Stimulated activated CD8-positive, alpha-beta memory T cell treated with anti-CD3 and anti-CD28 coated beads, Interleukin-7, amount 100 ng/mL, for 1 hour (primary cell): Measurements from ENCODE around the gene PDCD1.
"Not testable (repeated sequence)": the region's sequence is repeated elsewhere in the genome, so short reads cannot be mapped to it uniquely, and the experiment has no call there.

Source experiments
- DNase-seq, 2 donors: peaks; one replicate each; pipeline ENCODE4 v3.0.0-alpha.2; 2020; ENCODE audit warnings: low read depth in 2 of 2

Gene PDCD1

DNA sequence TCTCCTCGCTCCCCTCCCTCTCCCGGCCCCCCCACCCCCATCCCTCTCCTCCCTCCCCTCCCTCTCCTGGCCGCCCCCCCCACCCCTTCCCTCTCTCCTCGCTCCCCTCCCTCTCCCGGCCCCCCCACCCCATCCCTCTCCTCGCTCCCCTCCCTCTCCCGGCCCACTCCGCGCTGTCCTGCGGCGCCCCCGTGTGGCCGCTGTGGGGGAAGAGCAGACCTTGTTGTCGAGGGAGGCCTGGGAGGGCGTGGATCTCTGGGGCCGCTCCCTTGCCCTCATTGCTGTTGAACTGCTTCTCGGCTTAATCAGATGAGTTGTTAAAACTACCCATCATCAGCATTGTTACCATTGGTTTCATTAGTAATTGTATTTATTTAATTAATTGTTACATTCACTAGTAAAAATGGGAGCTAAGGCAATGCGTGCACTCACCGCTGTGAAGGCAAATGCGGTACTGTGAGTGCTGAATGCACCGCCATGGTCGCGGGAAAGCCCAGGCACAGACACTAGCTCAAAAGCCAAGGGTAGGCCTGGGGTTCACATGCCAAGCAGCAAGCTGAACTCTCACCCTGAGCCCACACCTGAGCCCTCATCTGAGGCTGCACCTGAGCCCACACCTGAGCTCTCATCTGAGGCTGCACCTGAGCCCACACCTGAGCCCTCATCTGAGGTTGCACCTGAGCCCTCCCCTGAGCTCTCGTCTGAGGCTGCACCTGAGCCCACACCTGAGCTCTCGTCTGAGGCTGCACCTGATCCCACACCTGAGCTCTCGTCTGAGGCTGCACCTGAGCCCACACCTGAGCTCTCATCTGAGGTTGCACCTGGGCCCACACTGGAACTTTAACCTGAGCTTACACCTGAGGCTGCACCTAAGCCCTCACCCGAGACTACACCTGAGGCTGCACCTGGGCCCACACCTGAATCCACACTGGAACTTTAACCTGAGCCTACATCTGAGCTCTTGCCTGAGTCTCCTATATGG, 19.6 kb upstream of the PDCD1 start:
- DNase-seq, result peak; percentile 44 to 47

DNA sequence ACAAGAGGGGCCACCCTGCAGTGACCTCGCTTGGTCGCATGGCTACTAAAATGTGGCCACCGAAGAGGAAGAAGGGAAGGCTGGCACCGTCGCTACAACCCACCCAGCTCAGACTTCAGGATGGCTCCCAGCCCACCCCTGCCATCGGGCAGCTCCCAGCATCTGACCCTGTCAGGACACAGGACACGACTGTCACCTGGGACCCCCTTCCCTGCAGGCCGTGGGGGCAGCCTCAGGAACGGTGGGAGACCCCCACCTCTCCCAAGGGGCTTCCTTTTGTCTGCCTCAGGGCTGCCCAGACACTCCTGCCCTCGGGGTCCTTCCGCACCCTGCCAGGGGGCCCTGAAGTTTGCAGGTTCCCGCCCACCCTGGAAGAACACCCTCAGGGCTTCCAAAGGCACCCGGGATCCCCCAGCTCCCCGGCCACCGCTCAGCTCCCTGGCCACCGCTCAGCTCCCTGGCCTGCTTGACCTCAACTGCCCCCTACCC, 18.5 kb upstream of the PDCD1 start:
- no peak for DNase-seq

DNA sequence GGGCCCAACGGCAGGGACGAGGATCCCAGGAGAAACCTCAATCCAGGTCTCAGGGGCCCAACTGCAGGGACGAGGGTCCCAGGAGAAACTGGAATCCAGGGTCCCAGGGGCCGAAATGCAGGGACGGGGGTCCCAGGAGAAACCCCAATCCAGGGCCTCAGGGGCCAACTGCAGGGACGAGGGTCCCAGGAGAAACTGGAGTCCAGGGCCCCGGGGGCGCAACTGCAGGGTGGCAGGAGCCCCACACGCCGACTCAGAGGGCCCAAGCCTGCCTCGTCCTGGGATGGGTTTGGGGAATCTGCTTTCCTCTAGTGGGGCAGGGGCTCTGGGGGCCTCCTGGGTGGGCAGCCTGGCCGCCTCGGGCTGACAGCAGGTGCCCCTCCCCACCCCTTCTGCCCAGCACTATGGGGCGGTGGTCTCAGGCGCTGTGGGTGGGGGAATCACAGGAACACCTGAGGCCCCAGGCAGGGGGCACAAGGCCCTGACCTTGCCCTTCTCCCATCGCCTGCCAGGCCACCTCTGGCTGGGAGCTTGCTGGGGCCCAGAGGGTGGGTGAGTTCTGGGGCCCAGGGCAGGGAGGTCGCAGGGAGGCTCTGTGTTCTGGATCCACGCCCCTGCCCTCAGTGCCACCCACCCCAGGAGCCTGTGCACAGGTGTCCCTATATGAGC, 18.0 kb upstream of the PDCD1 start:
- DNase-seq, result no peak

DNA sequence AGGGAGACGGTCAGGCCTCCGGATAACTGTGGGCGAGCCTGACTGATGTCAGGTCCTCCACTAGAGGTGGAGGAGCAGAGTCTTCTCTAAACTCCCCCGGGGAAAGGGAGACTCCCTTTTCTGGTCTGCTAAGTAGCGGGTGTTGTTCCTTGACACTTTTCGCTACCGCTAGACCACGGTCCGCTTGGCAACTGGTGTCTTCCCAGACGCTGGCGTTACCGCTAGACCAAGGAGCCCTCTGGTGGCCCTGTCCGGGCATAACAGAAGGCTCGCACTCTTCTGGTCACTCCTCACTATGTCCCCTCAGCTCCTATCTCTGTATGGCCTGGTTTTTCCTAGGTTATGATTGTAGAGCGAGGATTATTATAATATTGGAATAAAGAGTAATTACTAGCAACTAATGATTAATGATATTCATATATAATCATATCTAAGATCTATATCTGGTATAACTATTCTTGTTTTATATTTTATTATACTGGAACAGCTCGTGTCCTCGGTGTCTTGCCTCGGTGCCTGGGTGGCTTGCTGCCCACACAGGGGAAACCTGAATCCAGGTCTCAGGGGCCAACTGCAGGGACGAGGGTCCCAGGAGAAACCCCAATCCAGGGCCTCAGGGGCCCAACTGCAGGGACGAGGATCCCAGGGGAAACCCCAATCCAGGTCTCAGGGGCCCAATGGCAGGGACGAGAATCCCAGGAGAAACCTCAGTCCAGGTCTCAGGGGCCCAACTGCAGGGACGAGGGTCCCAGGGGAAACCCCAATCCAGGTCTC, 17.2 kb upstream of the PDCD1 start:
- DNase-seq, result not testable (repeated sequence)

DNA sequence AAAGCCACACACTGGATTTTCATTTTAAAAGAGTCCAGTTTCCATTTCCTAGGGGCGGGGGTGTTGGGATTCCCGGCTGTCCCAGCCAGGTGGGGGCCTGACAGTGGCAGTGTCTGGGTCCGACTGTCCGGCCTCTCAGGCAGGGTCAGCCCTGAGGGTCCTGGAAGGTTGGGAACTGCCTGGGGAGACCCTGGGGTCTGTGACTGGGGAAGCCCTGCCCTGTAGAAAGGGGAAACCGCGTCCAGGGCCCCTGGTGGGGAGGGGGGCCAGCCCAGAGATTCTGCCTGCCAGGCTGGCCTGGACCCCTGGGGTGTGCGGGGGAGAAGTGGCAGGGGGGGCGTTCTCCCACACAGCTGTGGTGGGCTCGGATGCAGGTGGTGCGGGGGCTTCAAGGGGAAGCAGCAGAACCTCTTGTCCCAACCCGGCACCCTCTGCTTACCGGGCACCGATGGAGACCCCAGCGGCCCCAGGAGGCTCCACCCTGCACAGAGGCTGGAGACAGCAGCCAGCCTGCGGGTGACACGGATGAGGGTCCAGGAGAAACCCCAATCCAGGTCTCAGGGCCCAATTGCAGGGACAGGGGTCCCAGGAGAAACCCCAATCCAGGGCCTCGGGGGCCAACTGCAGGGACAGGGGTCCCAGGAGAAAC, 15.7 kb upstream of the PDCD1 start:
- DNase-seq, result no peak

DNA sequence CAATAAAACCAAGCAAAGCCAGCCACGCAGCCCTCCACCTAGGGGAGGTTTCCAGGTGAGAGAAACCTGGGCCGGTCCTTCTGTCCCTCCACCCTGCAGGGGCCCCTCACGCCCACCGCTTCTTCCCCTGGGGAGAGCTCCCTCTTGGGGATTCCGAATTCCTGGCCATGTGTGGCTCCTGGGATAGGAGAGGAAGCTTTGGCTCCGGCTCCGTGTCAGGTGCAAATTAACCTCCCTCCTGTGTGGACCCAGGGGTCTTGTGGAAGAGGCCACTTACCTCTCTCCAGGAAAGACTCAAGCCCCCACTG, 15.1 kb upstream of the PDCD1 start:
- no peak for DNase-seq

DNA sequence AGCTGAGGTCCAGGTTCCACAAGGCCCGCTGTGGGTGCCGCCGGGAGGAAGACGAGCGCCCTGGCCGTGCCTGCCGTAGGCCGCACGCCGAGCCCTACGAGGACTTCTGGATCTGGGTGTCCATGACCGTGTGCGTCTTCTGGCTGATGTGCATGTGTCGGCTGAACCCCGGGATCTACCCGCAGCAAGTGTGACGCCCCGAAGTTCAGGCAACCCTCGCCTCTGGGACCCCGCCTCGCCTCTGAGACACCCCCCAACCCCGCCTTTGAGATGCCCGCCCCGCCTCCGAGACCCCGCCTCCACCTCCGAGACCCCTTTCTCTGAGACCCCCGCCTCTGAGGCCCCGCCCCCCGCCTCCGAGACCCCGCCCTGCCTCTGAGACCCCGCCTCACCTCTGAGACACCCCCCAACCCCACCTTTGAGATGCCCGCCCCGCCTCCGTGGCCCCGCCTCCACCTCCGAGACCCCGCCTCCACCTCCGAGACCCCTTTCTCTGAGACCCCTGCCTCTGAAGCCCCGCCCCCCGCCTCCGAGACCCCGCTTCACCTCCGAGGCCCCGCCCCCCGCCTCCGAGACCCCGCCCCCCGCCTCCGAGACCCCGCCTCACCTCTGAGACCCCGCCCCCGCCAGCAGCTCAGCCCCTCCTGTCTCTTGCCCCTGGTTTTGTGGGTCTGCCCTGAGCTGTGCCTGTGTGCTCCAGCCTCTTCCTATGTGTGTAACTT, 14.5 kb upstream of the PDCD1 start:
- no peak for DNase-seq

DNA sequence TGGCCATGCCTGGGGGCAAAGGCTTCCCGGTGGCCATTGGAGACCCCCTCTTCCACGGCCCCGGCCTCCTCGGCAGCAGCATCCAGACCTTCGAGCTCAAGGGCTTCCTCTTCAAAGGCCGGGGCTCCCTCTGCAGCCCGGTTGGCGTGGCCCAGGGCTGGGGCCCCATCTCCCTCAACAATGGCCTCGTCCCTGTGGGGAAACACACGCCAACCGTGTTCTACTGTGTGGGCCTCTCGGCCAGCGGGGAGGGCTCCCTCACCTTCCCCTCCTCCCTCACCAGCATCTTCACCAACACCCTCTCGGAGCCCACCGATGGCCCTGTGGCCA, 13.6 kb upstream of the PDCD1 start:
- no peak for DNase-seq

DNA sequence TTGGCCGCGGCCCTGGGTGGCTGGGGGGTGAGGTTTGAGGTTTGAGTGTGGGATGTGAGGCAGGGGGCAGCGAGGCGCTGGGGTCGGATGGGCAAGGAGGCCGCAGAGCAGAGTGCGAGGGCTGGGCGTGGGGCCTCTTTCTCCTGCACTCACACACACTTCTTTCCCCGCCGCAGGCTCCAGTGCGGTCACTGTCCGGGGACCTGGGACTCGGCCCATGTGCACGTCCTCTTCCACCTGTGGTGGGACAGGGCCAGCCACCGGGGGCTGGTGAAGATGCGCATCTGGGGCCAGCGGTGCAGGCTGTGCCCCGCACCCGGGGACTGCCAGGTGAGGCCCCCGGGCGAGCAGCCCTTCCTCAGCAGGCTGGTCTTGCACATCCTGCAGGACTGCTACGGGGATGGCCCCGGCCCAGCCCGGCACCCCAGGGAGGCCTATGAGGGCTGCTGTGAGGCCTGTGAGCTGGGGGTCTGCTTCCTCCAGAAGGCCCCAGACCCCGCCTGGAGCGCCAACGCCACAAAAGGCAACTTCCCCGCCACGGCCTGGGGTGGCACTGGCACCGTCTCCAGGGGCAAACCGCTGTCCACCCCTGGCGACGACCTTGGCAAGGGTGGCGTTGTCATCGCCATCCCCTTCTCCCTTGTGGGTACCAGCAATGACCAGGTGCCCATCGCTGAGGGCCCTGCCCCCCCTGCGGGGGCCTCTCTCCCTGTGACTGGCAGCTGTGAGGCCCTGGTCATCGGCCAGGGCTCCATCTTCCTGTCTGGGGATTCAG, 13.0 kb upstream of the PDCD1 start:
- DNase-seq, result no peak

DNA sequence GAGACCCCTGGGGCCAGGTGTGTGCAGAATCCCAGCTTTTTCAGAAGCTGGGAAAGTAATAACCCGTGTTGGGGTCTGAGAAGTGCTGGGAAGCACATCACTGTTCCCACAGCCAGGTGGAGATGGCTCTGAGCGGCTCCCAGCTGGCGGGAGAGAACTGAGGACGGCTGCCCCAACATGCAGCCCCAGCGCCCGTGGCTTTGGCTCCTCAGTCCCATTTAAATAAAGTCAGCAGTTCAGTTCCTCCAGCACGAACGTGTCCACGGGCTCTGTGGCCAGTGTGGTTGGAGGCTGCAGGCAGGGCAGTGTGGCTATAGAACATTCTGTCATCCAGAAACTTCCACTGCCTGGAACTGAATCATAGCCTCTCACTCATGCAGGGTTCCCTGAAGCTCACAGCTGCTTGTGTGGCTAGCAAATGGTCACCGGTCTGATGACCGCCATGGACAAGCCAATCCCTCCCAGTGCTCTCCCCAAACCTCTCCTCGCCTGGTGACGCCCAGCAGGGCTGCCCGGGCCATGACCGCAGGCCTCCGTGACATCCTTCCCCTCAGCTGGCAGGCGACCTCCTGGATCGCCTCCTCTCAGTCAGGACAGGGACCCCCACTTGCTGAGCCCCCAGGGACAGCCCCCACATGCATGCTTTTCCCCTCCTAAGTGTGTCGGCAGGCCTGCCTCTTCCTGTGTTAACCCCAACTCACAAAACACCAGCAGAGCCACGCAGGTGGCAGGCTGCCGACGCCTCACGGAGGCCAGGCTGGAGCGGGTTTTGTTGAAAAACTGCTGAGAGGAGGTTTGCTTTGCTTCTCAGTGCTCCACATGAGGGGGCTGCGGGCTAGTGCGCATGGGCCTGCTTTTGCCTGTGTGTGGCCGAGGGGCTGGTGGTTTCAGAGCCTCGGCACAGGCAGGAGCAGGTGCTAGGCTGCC, 12.2 kb upstream of the PDCD1 start:
- no peak for DNase-seq

DNA sequence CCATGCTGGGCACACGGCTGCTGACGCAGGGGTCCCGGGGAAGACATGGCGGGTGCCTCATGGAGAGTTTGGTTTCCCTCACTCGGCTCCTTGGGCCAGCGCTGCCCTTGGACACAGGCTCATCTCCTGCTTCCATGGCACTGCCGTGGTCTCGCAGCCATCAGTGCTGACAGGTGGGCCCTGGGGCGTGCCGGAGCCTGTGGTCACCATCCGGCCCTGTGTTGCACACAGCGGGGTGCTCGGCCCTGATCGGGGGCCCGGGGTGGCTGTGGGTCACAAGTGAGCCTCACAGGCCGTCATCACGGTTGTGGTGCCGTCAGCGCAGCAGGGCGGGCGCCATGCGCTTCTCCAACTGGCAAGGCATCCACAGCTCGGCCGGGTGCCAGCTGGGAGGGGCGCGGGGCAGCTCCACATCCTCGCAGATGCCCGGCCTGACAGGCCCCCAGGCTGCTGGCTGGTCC, 11.4 kb upstream of the PDCD1 start:
- DNase-seq, result no peak

DNA sequence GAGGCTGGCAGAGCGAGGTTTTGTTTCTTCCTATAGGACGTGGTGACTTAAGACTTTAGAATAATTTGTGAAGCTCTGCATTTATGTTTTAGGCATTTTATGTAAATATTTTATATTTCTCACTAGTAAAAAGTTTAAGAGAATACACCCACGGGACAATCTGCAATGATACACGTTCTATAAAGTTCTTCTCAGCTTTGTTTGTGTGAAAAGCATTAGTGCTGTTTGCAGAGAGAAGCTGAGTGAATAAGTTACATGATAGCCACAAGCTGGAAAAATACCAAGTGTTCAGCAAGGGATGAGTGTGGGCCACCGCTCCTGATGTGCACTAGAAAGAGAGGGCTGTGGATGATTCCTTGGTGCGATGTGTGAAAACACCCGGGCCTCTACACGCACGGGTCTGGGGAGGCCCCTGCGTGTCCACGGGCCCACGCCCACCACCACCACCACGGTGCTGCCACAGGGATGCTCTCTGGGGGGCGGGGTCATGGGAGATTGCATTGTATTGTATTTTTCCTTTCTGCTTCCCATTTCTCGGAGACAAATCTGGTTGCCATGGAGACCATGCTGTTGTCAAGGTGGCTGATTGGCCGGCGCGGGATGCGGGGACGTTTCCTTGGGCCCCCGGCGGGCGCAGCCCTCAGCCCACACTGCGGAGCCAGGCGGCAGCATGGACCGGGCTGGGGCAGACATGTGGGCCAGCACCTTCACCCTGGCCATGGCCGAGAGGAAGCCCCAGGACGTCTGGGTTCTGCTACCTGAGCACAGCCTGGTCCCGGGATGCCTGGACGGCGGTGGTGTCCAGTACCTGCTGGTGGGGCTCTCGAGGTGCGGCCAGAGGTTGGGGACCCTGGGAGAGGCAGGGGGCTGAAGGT, 10.6 kb upstream of the PDCD1 start, which contains the start of gene RTP5:
Gene RTP5 (plus strand): TSS at position 643 of the 875 bp plus-strand sequence. CDS start 28 bp downstream, at position 671.
- DNase-seq, result no peak

DNA sequence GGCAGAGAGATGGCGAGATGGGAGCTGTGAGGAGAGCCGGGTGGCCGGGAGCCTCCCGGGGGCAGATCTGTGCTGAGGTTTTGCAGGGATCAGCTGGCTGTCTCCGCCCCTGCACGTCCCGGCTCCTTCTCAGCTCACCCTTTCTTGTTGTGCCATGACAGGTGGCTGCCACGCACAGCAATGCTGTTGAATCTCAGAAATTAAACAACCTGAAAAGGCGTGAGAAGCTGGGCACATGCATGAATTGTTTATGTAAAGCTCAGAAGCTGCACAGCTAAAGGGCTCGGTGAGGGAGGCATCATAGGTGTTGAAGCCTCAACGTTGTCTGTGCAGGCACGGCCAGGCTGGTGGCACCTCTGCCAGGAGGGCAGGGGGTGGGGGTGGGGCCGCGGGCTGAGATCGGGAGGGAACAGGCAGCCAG, 10.0 kb upstream of the PDCD1 start:
- no peak for DNase-seq

DNA sequence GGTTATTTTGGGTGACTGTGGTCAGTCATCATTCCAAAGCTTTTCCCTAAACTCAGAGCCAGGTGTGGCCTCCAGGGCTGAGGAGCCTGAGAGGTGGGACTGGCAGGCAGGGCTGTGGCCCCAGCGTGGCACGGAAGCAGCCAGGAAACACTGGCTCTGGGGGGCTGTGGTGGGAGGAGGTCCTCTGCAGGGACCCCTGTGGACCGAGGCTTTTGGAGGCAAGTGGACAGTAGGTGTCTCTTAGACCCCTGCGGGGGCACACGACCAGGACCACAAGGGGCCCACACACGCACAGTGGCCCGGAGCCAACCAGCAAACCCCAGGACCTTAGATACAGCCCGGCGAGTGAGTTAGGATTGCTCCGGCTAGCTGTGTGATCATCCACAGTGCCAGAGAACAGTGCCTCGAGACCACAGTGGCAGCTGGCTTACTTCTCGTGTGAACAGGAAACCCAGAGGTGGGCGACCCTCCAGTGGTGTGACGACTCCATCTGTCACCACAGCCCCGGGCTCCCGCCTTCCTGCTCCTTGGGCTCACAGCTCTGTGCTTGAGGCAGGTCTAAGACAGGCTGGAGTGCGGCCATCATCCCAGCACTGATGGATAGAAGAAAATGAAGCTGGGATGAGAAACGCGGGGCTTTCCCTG, 9.2 kb upstream of the PDCD1 start:
- DNase-seq, result no peak

DNA sequence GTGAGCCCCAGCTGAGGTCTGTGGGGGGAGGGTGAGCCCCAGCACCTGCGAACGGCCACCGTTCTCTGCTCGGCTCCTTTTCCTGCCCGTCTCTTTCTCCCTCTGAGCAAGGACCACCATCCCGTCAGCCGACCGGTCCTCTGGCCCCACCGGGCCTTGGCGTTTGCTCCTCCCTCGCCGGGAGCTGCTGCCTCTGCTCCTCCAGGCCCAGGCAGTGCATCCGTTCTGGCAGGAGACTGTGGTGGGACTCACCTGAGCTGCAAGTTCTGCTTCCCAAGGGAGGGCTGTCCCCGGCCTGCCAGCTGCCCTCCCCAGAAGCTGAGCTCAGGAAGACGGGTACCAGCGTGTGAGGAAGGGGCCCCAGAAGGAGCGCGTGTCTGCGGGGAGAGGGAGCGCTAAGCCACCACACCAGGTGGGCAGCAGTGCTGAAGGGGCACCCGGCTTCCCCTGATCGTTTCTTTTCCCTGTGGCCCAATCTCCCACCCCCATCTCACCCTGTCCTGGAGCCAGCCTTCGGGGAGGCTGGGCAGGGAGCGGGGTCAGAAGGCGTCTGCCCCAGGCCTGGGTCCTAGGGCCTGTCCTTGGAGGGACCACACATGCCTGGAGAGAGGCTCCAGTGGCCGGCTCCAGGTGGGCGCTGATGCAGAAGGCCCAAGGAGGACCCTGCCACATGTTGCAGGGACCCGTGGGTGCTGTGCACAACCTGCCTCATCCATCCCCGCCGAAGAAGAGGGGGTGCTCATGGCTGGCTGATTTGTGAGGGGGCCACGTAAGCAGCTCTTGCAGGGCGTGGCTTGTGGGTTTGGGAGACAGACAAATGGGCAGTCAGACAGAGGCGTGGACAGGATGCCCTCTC, 8.3 kb upstream of the PDCD1 start:
- no peak for DNase-seq

DNA sequence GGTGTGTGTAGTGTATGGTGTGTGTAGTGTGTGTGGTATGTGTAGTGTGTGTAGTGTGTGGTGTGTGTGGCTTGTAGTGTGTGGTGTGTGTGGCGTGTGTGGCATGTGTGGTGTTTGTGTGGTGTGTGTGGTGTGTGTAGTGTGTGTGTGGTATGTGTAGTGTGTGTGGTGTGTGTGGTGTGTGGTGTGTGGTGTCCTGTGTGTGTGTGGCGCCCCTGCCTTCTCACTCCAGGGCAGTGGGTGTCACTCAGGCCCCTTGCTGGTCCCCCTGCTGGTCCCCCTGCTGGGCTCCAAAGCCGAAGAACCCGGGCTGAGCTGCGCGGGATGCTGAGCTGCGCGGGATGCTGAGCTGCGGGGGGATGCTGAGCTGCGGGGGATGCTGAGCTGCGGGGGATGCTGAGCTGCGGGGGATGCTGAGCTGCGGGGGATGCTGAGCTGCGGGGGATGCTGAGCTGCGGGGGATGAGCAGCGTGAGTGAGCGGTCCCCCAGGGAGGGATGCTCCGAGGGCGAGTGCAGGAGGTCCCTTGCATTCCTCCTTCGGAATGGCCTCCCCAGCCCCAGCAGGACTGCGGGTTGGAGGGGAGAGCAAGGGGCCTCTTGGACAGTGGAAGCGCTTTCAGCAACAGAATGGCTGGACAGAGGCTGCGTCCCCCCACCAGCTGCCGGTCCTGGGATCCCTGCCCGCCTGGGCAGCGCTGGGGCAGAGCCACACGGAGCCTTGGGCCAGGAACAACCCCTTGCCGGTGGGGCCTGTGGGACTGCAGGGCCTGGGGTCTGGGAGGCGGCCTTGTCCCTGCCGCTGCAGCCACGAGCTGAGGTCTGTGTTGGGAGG, 7.5 kb upstream of the PDCD1 start:
- DNase-seq, result no peak
